ENCODE data around the gene SEC63.

SEC63 gene

DNA sequence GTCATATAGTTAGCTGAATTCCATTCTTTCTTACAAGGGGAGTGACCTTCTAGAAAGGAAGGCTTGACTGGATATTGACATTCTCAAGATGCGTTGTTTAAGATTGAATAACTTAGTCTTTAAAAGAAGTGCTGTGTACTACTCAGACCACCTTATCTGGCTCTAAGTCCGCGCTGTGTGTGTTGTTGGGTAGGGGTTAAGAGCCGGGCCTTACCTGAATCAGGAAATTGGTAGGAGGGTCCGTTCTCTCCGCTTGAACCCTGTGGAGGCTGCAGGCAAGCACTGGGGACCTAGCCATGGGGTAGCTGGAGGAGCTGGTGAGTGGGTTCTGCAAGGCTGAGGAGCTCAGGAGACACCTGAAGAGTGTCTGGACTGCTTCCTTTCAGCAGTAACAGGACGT is 124.9 kb downstream of the SEC63 start:
- no peak for DNase-seq (ENCODE audit: low read depth)
- H3K4me3 ChIP-seq (ENCODE audit: low read length): no peak overlapping the region
- no peak for TF ChIP-seq CTCF (conservative IDR thresholded peaks at IDR 0.05; ENCODE audit: low read depth, low read length)

GRCh38 chr6:107832151-107833056 is 125.6 kb downstream of the SEC63 start:
- DNase-seq (ENCODE audit: low read depth): no peak
- TF ChIP-seq CTCF (conservative IDR thresholded peaks at IDR 0.05; ENCODE audit: low read depth, low read length): no peak
- no peak overlapping the region for H3K4me3 ChIP-seq (ENCODE audit: low read length)

DNA sequence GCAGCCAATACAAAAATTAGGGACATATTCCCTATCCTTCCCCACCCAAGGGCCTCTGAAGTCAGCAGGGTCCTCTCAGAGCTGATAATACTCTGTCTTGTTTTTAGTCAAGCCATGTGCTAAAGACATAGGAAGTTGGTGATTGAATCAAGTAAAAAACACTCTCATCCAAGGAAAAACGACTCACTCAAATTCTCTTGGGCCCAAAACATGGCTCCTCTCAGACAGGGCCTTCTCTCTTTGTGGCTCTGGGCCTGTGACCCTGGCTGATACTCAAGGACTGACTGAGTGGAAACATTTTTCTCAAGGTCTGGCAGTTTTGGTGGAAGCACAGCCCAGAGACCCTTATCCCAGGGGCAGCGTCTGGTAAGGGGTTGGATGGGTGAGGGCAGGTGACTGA is 127.9 kb downstream of the SEC63 start:
- no peak for DNase-seq (ENCODE audit: low read depth)

DNA sequence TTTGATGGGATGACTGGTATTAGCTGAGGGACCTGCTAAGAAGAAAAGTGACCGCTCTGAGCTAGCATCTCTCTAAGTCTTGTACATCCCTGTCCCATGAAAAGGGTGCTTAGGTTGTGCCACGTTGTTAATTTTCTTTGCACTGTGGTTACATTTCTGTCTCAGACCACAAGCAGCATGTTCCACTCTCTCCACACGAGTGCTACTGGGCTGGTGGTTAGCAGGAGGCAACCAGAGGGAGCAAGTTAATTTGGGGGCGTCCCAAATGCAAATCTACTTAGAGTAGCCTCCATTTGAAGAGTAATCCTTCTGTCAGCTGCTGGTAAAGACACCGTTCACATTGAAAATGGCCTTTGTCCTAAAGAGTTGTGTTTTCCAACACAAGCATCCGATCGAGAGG is 130.5 kb downstream of the SEC63 start:
- H3K4me3 ChIP-seq (ENCODE audit: low read length): no peak overlapping the region
- no peak for DNase-seq (ENCODE audit: low read depth)
- TF ChIP-seq CTCF (conservative IDR thresholded peaks at IDR 0.05; ENCODE audit: low read depth, low read length): no peak

More for the DNA sequence above, 127.9 kb downstream of the SEC63 start:
- no peak overlapping the region for H3K4me3 ChIP-seq (ENCODE audit: low read length)
- no peak for TF ChIP-seq CTCF (conservative IDR thresholded peaks at IDR 0.05; ENCODE audit: low read depth, low read length)

- DNase-seq (ENCODE audit: low read depth): no peak
- TF ChIP-seq CTCF (conservative IDR thresholded peaks at IDR 0.05; ENCODE audit: low read depth, low read length): no peak
Measured at GRCh38 chr6:107823047-107823557, 134.9 kb downstream of the SEC63 start.

DNA sequence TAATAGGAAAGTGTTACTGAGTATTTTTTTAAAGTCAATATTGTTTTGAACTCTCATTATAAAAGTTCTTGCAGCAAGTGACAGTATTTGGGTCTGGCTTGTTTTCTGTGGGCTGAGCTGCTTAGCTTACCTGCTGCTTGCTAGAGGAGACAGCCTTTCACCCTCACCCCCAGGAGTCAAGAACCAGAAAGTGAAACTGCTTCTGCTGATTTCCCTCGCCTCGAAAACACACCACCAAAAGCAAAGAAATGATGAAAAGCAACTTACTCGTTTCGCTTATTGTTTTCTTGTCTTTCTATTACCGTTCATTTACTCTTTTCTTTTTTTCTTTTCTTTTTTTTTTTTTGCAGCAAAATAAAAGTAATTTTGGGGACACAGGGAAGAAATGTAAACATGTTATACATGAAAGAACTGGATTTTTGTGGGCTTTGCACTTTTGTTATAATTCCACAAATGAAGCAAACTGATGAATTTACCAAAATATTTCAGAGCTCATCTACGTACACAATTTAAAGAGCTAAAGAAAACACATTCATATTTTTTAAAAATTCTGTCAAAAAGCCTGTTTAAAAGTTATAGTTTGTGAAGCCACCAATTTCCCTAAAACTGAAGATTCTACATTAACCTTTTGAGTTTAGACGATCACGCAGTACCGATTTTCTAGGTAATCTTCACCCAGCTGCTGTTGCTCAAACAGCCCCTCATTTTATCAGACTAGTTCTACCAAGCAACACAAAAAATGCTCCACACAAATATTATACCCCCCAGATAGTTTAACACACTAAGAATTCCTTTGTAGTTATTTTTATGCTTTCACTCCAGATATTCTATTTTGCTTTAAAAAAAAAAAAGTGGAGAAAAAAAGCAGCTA is 135.6 kb downstream of the SEC63 start:
- H3K4me3 ChIP-seq (ENCODE audit: low read length): no peak overlapping the region
- DNase-seq (ENCODE audit: low read depth): no peak

More at GRCh38 chr6:107823047-107823557, 134.9 kb downstream of the SEC63 start:
- H3K4me3 ChIP-seq (ENCODE audit: low read length): no peak overlapping the region

More for the DNA sequence above, 135.6 kb downstream of the SEC63 start:
- no peak for TF ChIP-seq CTCF (conservative IDR thresholded peaks at IDR 0.05; ENCODE audit: low read depth, low read length)
